GM10266 (cell line): ENCODE measurements around the gene TMEM198.
A peak's percentile ranks its signal among the peaks of the same experiment; 100 is the strongest.

Experiments
- DNase-seq: peaks from one replicate; pipeline ENCODE4 v3.0.0; 2012; ENCODE audit errors: extremely low spot score
- TF ChIP-seq, protein P1 (sequence below): IDR thresholded peaks from 2 replicates; pipeline ENCODE4 v1.5.1; 2012; ENCODE audit warnings: mild to moderate bottlenecking, low read depth; ENCODE audit not compliant: control insufficient read depth, insufficient read depth; ENCODE audit errors: missing control alignments

TMEM198 gene, protein sequence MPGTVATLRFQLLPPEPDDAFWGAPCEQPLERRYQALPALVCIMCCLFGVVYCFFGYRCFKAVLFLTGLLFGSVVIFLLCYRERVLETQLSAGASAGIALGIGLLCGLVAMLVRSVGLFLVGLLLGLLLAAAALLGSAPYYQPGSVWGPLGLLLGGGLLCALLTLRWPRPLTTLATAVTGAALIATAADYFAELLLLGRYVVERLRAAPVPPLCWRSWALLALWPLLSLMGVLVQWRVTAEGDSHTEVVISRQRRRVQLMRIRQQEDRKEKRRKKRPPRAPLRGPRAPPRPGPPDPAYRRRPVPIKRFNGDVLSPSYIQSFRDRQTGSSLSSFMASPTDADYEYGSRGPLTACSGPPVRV

GRCh38 chr2:219543596-219544358 is at the start of gene TMEM198, which contains the start of gene CHPF:
Gene TMEM198, plus strand, starts transcription at chr2:219544028. Its CDS starts 700 bp downstream, at chr2:219544728.
Gene CHPF, minus strand, starts transcription at chr2:219543809. Its CDS starts 271 bp downstream, at chr2:219543538.
- TF ChIP-seq, protein P1, sequence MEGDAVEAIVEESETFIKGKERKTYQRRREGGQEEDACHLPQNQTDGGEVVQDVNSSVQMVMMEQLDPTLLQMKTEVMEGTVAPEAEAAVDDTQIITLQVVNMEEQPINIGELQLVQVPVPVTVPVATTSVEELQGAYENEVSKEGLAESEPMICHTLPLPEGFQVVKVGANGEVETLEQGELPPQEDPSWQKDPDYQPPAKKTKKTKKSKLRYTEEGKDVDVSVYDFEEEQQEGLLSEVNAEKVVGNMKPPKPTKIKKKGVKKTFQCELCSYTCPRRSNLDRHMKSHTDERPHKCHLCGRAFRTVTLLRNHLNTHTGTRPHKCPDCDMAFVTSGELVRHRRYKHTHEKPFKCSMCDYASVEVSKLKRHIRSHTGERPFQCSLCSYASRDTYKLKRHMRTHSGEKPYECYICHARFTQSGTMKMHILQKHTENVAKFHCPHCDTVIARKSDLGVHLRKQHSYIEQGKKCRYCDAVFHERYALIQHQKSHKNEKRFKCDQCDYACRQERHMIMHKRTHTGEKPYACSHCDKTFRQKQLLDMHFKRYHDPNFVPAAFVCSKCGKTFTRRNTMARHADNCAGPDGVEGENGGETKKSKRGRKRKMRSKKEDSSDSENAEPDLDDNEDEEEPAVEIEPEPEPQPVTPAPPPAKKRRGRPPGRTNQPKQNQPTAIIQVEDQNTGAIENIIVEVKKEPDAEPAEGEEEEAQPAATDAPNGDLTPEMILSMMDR, result no peak

GRCh38 chr2:219494952-219495530 is 48.8 kb upstream of the TMEM198 start:
- no peak for DNase-seq
- TF ChIP-seq, protein P1, result no peak

More at GRCh38 chr2:219543596-219544358, at the start of gene TMEM198, which contains the start of gene CHPF:
- DNase-seq, result peak; percentile 99

GRCh38 chr2:219495531-219496122 is 48.2 kb upstream of the TMEM198 start:
- TF ChIP-seq, protein P1, result peak; percentile 53
- peak; percentile 88 for DNase-seq

- DNase-seq, result no peak
- TF ChIP-seq, protein P1, result no peak
Measured at GRCh38 chr2:219496247-219496824, 47.5 kb upstream of the TMEM198 start.

GRCh38 chr2:219496825-219497494 is 46.9 kb upstream of the TMEM198 start:
- TF ChIP-seq, protein P1, result no peak
- no peak for DNase-seq

DNA sequence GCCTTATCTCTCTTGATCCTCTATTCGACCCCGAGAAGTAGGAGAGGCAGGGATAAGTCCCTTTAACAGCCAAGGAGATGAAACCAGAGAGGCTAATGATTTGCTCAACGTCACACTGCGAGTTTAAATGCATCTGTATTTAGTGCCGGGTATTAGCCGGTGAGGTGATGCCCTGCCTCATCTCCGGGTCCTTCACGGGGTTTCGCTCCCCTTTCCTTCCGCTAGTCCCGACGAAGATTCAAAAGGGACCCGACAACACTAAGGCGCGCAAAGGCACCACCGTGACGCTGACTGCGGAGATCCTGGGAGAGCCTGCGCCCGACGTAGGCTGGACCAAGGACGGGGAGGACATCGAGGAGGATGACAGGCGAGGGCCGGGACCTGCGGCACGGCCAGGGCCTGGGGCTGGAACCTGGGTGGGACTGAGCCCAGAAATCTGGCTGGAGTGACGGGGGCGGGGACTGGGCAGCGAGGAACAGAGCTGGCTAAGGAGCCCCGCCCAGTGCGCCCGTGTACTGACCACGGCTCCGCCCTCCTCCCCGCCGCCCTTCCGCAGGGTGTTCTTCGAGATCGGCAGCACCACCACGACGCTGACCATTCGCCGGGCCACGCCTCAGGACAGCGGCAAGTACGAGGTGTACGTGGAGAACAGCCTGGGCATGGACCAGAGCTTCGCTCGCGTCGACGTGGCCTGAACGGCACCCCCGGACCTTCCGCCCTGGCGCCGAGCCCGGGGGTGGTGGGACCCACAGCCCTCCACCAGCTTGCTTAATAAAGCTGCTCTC is 46.1 kb upstream of the TMEM198 start:
- DNase-seq, result peak; percentile 80
- TF ChIP-seq, protein P1, result no peak
